Activated CD4-positive, alpha-beta memory T cell treated with anti-CD3 and anti-CD28 coated beads, Interleukin-2, amount 10 ng/mL, durations not matched to agents 7 days and 5 days (primary cell): ENCODE data around the gene MEIOSIN. TPM values are rescaled to one million over a fixed set of nuclear protein-coding genes. Genes with fewer than 3 reads are reported as not detected.

ENCODE experiments used
- CTCF ChIA-PET: fragments of 350-600 bp; sonication (Branson Sonifier 250); formaldehyde crosslinking; loops from one replicate; lab custom pipeline; 2021; ENCODE audit warnings: antibody characterized with exemption, inconsistent platforms; lab: Charles Lee
- POLR2A ChIA-PET: fragments of 350-600 bp; sonication (Branson Sonifier 250); formaldehyde crosslinking; loops from one replicate; lab custom pipeline; 2021; ENCODE audit warnings: antibody characterized with exemption; lab: Charles Lee
- DNase-seq: peaks from one replicate; pipeline ENCODE4 v3.0.0-alpha.2; 2020
- H3K27ac Mint-ChIP-seq: one replicate; pipeline ENCODE4 v1.8.0; 2021; ENCODE audit warnings: mild to moderate bottlenecking, mixed read lengths
- H3K27me3 Mint-ChIP-seq: one replicate; pipeline ENCODE4 v1.8.0; 2021; ENCODE audit warnings: mixed read lengths
- H3K36me3 Mint-ChIP-seq: one replicate; pipeline ENCODE4 v1.8.0; 2021; ENCODE audit warnings: low read depth, mixed read lengths
- H3K4me1 Mint-ChIP-seq: one replicate; pipeline ENCODE4 v1.8.0; 2021; ENCODE audit warnings: mixed read lengths
- H3K4me3 Mint-ChIP-seq: one replicate; pipeline ENCODE4 v1.8.0; 2021; ENCODE audit warnings: mild to moderate bottlenecking, mixed read lengths
- H3K9me3 Mint-ChIP-seq: one replicate; pipeline ENCODE4 v1.8.0; 2021; ENCODE audit warnings: mixed read lengths
- total RNA-seq, 2 experiments: library from RNA; stranded (reverse); gene quantifications; one replicate each; pipeline ENCODE4 v1.2.3, GENCODE V29; 2021

MEIOSIN gene
- total RNA-seq, 2 experiments from 2014 or later, result not detected

DNA sequence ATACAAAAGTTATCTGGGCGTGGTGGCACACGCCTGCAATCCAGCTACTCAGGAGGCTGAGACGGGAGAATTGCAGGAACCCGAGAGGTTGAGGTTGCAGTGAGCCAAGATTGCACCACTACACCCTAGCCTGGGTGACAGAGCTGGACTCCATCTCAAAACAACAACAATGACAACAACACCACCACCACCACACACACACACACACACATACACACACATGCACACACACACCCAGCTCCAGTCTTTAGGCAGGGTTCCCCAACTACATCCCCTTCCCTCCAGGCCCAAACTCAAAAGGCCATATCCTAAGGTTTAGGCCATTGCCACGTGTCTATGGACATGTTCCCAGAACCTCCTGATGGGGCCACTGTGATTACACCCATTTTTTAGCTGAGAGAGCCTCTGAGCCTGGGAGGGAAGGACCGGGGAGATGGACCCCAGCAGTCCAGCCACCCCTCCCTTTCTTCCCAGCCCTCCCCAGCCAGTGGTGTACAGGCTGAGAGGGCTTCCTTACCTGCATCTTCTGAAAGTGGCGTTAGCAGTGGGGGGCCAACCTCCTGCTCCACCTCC, 68.5 kb downstream of the MEIOSIN start:
- no peaks in the 10 kb centered on the region for H3K36me3 Mint-ChIP-seq
- no peak overlapping the region for H3K4me3 Mint-ChIP-seq
- H3K9me3 Mint-ChIP-seq, result no peaks in the 10 kb centered on the region
- peaks cover 32% of the 10 kb centered on the region for H3K27me3 Mint-ChIP-seq
- no peak overlapping the region for H3K27ac Mint-ChIP-seq
- POLR2A ChIA-PET, result interaction anchor here (0.8 to 1.0 kb wide), 2 partner anchors 9 to 84 kb away, joined by 3 read pairs; partner anchors contain the start of genes DMWD and IRF2BP1
- H3K4me1 Mint-ChIP-seq, result peaks cover 5% of the 10 kb centered on the region
- DNase-seq, result no peak
- CTCF ChIA-PET, result interaction anchor here (3.6 to 8.8 kb wide), 2 partner anchors 16 to 30 kb away, joined by 22 to 212 read pairs; partner anchors contain the start of gene SIX5

- ChIA-PET CTCF (interaction anchor here (1.0 to 2.8 kb wide), 4 partner anchors 9 to 34 kb away, joined by 4 to 11 read pairs (median 7); partner anchors contain the start of gene SIX5), POLR2A (interaction anchor here (1.2 kb wide), 1 partner anchor 34 kb away, joined by 4 read pairs; no protein-coding TSS in a partner anchor)
- Mint-ChIP-seq H3K4me1 (peaks cover 2% of the 10 kb centered on the region), H3K4me3 (no peak overlapping the region), H3K9me3 (no peaks in the 10 kb centered on the region), H3K27me3 (peaks cover 17% of the 10 kb centered on the region), H3K27ac (no peak overlapping the region), H3K36me3 (no peaks in the 10 kb centered on the region)
- DNase-seq, result no peak
Observed at GRCh38 chr19:45804140-45804958, 71.1 kb downstream of the MEIOSIN start.

GRCh38 chr19:45804959-45805230, 71.7 kb downstream of the MEIOSIN start:
- Mint-ChIP-seq H3K27ac (no peak overlapping the region), H3K9me3 (no peaks in the 10 kb centered on the region), H3K4me1 (peaks cover 7% of the 10 kb centered on the region), H3K27me3 (peaks cover 17% of the 10 kb centered on the region), H3K4me3 (no peak overlapping the region), H3K36me3 (no peaks in the 10 kb centered on the region)
- CTCF ChIA-PET, result interaction anchor here (0.5 to 2.8 kb wide), 5 partner anchors 10 to 314 kb away, joined by 4 to 11 read pairs (median 5); partner anchors contain the start of gene SIX5
- DNase-seq, result no peak
- POLR2A ChIA-PET, result interaction anchor here (1.2 kb wide), 1 partner anchor 34 kb away, joined by 4 read pairs; no protein-coding TSS in a partner anchor

GRCh38 chr19:45805719-45806118, 72.5 kb downstream of the MEIOSIN start:
- no peak overlapping the region for H3K4me3 Mint-ChIP-seq
- no peak for DNase-seq
- H3K9me3 Mint-ChIP-seq, result no peaks in the 10 kb centered on the region
- peaks cover 14% of the 10 kb centered on the region for H3K4me1 Mint-ChIP-seq
- POLR2A ChIA-PET, result no interaction called here
- CTCF ChIA-PET, result interaction anchor here (1.0 to 2.8 kb wide), 4 partner anchors 11 to 36 kb away, joined by 4 to 11 read pairs (median 7); partner anchors contain the start of gene SIX5
- H3K27me3 Mint-ChIP-seq, result peaks cover 14% of the 10 kb centered on the region
- no peaks in the 10 kb centered on the region for H3K36me3 Mint-ChIP-seq
- no peak overlapping the region for H3K27ac Mint-ChIP-seq

GRCh38 chr19:45809643-45810159, 76.5 kb downstream of the MEIOSIN start:
- ChIA-PET POLR2A (no interaction called here), CTCF (interaction anchor here (1.4 kb wide), 1 partner anchor 41 kb away, joined by 6 read pairs; the partner anchor contains the start of gene SIX5)
- Mint-ChIP-seq H3K27me3 (peaks cover 7% of the 10 kb centered on the region), H3K4me1 (peaks cover 14% of the 10 kb centered on the region), H3K9me3 (no peaks in the 10 kb centered on the region), H3K4me3 (no peak overlapping the region), H3K27ac (peak overlapping the region; percentile 32), H3K36me3 (no peaks in the 10 kb centered on the region)
- no peak for DNase-seq

DNA sequence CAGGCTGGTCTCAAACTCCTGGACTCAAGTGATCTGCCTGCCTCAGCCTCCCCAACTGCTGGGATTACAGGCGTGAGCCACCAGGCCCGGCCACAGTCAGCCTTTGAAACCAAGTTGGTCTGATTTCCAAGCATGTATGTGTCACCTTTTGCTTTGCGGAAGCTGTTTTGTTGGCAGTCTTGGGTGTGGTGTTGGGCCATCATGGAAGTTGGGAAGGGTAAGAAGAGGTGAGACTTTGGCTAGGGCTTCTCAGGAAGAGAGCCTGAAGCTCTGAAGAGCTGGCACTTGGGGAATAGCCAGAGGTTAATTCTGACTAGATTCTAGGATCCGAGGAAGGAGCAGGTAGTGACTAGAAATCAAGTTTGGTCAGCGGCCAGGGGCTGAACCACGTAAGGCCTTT, 79.1 kb downstream of the MEIOSIN start:
- DNase-seq, result no peak
- H3K27me3 Mint-ChIP-seq, result no peaks in the 10 kb centered on the region
- no peaks in the 10 kb centered on the region for H3K9me3 Mint-ChIP-seq
- POLR2A ChIA-PET, result no interaction called here
- CTCF ChIA-PET, result interaction anchor here (2.0 kb wide), 1 partner anchor 42 kb away, joined by 16 read pairs; the partner anchor contains the start of gene SIX5
- no peak overlapping the region for H3K4me3 Mint-ChIP-seq
- H3K36me3 Mint-ChIP-seq, result no peaks in the 10 kb centered on the region
- peaks cover 17% of the 10 kb centered on the region for H3K4me1 Mint-ChIP-seq
- H3K27ac Mint-ChIP-seq, result no peak overlapping the region

Other genes starting within 250 kb of the MEIOSIN start
- gene RTN2, start 236.4 kb upstream of the MEIOSIN start, total RNA-seq, result 1 to 10 TPM; 3.0 to 5.5 TPM
- gene PPM1N, start 235.0 kb upstream of the MEIOSIN start, total RNA-seq, result 1 to 10 TPM; 3.5 to 4.3 TPM
- 100 to 1,000 TPM; 224 to 233 TPM for gene VASP, start 226.0 kb upstream of the MEIOSIN start, total RNA-seq
- gene OPA3, start 148.6 kb upstream of the MEIOSIN start, total RNA-seq, result 10 to 100 TPM; 12.0 to 12.9 TPM
- not detected for gene GPR4, start 131.2 kb upstream of the MEIOSIN start, total RNA-seq
- 100 to 1,000 TPM; 136 to 146 TPM for gene EML2, start 94.0 kb upstream of the MEIOSIN start, total RNA-seq
- gene GIPR, start 65.2 kb upstream of the MEIOSIN start, total RNA-seq, result 10 to 100 TPM; 11.4 to 12.3 TPM
- gene SNRPD2, start 41.5 kb upstream of the MEIOSIN start, total RNA-seq, result 100 to 1,000 TPM; 505 to 519 TPM
- gene QPCTL, start 40.8 kb upstream of the MEIOSIN start, total RNA-seq, result 10 to 100 TPM in 1 of 2 experiments, 1 to 10 TPM in 1; 9.1 to 11.9 TPM
- 10 to 100 TPM; 34.4 to 36.4 TPM for gene FBXO46, start 2.5 kb upstream of the MEIOSIN start, total RNA-seq
- 1 to 10 TPM; 1.6 to 1.7 TPM for gene SIX5, start 35.8 kb downstream of the MEIOSIN start, total RNA-seq
- 10 to 100 TPM; 29.5 to 32.5 TPM for gene DMPK, start 49.1 kb downstream of the MEIOSIN start, total RNA-seq
- gene DMWD, start 59.4 kb downstream of the MEIOSIN start, total RNA-seq, result 10 to 100 TPM; 63.1 to 65.4 TPM
- gene RSPH6A, start 81.9 kb downstream of the MEIOSIN start, total RNA-seq, result under 1 TPM; 0.25 to 0.30 TPM
- 10 to 100 TPM; 88.3 to 89.2 TPM for gene SYMPK, start 129.7 kb downstream of the MEIOSIN start, total RNA-seq
- gene FOXA3, start 130.9 kb downstream of the MEIOSIN start, total RNA-seq, result not detected
- 10 to 100 TPM; 16.9 to 17.6 TPM for gene IRF2BP1, start 152.7 kb downstream of the MEIOSIN start, total RNA-seq
- gene MYPOP, start 169.2 kb downstream of the MEIOSIN start, total RNA-seq, result 10 to 100 TPM; 12.5 to 12.9 TPM
- gene NANOS2, start 181.3 kb downstream of the MEIOSIN start, total RNA-seq, result not detected
- under 1 TPM; 0.15 to 0.30 TPM for gene NOVA2, start 240.4 kb downstream of the MEIOSIN start, total RNA-seq